ENCODE measurements around the gene ZNF234. TPM values are rescaled to one million over a fixed set of nuclear protein-coding genes. Genes with fewer than 3 reads are reported as not detected.

ZNF234 gene
- total and polyA plus RNA-seq, 2 of the 8 experiments (the other 6 are each of a cell fraction or from before 2014, with no cell fraction given) = 1.9 to 12.3 TPM

DNA sequence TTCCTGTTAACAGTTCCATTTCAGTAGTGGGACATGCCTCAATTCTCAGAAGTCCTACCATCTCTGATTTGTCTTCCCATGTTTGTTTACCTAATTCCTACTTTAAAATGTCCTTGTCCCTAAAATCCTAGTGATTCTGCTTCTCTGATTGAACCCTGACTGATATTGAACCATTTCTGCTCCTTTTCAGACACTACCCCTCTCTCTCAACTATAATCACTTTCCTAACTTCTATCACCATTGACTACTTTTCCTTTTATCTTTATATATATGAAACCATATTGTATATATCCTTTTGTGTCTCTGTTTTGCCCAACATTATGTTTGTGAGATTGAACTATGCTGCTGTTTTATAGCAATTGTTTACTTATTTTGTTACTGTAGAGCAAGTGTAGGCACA, 55.4 kb downstream of the ZNF234 start:
- Histone ChIP-seq H3K9ac (replicated peaks in 1 of 4; ENCODE audit: extremely low read depth in 1 of 4, low read depth in 3 of 4, low read length in 3 of 4) (no peak overlapping the region), H4K91ac (replicated peaks; ENCODE audit: insufficient read length, low read length) (no peak overlapping the region), H2AK5ac (ENCODE audit: low read depth, low read length) (no peak overlapping the region), H3K4me2 (ENCODE audit: insufficient read depth in 1 of 2, low read depth in 2 of 2, low read length in 2 of 2) (no peak overlapping the region), H4K20me1 (replicated peaks in 1 of 2; ENCODE audit: control insufficient read depth in 1 of 2, insufficient read depth in 2 of 2, low read length in 2 of 2) (no peaks in the 10 kb centered on the region), H2AFZ (ENCODE audit: low read length) (no peak overlapping the region), H3K4me1 (replicated peaks in 1 of 4; ENCODE audit: control insufficient read depth in 3 of 4, insufficient read depth in 4 of 4, low read length in 3 of 4) (no peaks in the 10 kb centered on the region), H3K36me3 (ENCODE audit: control insufficient read depth in 2 of 4, insufficient read depth in 4 of 4, low read length in 3 of 4) (no peaks in the 10 kb centered on the region), H3K9me3 (ENCODE audit: insufficient read depth in 2 of 2, low read depth in 1 of 2, low read length in 1 of 2) (peaks cover 3 to 13% of the 10 kb centered on the region in 2 experiments; a peak in 3 of 4 replicates), H2BK20ac (ENCODE audit: low read length) (no peak overlapping the region), H3K27me3 (replicated peaks in 1 of 4; ENCODE audit: control insufficient read depth in 3 of 4, extremely low read depth in 1 of 4, insufficient read depth in 3 of 4, low read length in 3 of 4) (no peaks in the 10 kb centered on the region), H3K79me1 (ENCODE audit: low read depth, low read length) (no peaks in the 10 kb centered on the region), H4K8ac (ENCODE audit: extremely low read depth, insufficient read depth, low read length) (no peak overlapping the region), H3K56ac (replicated peaks; ENCODE audit: insufficient read length, low read depth, low read length) (no peak overlapping the region), H3K27ac (ENCODE audit: low read depth, low read length) (no peak overlapping the region), H4K5ac (ENCODE audit: insufficient read length, low read depth, low read length) (no peak overlapping the region), H2BK15ac (ENCODE audit: low read length) (no peak overlapping the region), H2BK5ac (ENCODE audit: low read depth, low read length) (no peak overlapping the region), H2BK120ac (replicated peaks; ENCODE audit: low read depth, low read length) (no peak overlapping the region), H3K79me2 (ENCODE audit: control insufficient read depth in 1 of 2, insufficient read depth in 2 of 2, low read length in 2 of 2) (no peaks in the 10 kb centered on the region), H3K23me2 (ENCODE audit: low read depth, low read length) (peaks cover 2% of the 10 kb centered on the region; the same call in 1 of the 2 replicates), H3K4me3 (ENCODE audit: extremely low read depth in 1 of 4, insufficient read depth in 2 of 4, low read depth in 3 of 4, low read length in 4 of 4) (no peak overlapping the region), H3K4ac (replicated peaks; ENCODE audit: insufficient read length, low read depth, low read length) (no peak overlapping the region), H2BK12ac (ENCODE audit: low read depth, low read length) (no peak overlapping the region), H3K14ac (ENCODE audit: insufficient read length) (no peak overlapping the region), H3K18ac (ENCODE audit: extremely low read depth, low read length) (no peak overlapping the region), H3K23ac (ENCODE audit: insufficient read length) (no peak overlapping the region)
- no peak for DNase-seq (ENCODE audit: low read depth in 1 of 2, low spot score in 2 of 2)
- CTCF ChIA-PET (ENCODE audit: partially characterized antibody) = no interaction called here
- no peak for FAIRE-seq
- TF ChIP-seq NRF1 (IDR thresholded peaks at IDR 0.05; ENCODE audit: low read depth, low read length) = no peak
- TF ChIP-seq EZH2 (IDR thresholded peaks at IDR 0.05; ENCODE audit: low read depth, low read length, severe bottlenecking) = no peak
- TF ChIP-seq EP300 (IDR thresholded peaks at IDR 0.05; ENCODE audit: borderline replicate concordance in 1 of 2, low read depth in 2 of 2, low read length in 2 of 2) = no peak
- no peak for TF ChIP-seq TCF12 (IDR thresholded peaks at IDR 0.05; ENCODE audit: low read depth, low read length)
- POLR2A ChIA-PET (ENCODE audit: partially characterized antibody) = no interaction called here
